BJ (cell line): Measurements from ENCODE around the gene CD109. TPM values are rescaled to one million over a fixed set of nuclear protein-coding genes. Genes with fewer than 3 reads are reported as not detected.
"Not testable (repeated sequence)": the region's sequence is repeated elsewhere in the genome, so short reads cannot be mapped to it uniquely, and the experiment has no call there.

Source experiments
- CTCF ChIA-PET: fragments of 350-600 bp; formaldehyde crosslinking; extraction: SDS; loops from one replicate; lab custom pipeline; 2021; ENCODE audit warnings: antibody characterized with exemption, inconsistent platforms; lab: Yijun Ruan, JAX
- POLR2A ChIA-PET: fragments of 300-600 bp; sonication (Branson Sonifier 250); formaldehyde crosslinking; extraction: SDS; loops from one replicate; lab custom pipeline; 2021; ENCODE audit warnings: antibody characterized with exemption; lab: Charles Lee
- DNase-seq: peaks from one replicate; pipeline ENCODE4 v3.0.0-alpha.2; 2011; ENCODE audit warnings: low read depth
- H3K27me3 ChIP-seq: 2 replicates; pipeline ENCODE4 v1.6.0; 2011; ENCODE audit warnings: low read length; ENCODE audit not compliant: control insufficient read depth, insufficient read depth
- H3K36me3 ChIP-seq: 2 replicates; pipeline ENCODE4 v1.5.1; 2011; ENCODE audit warnings: low read length; ENCODE audit not compliant: control insufficient read depth, insufficient read depth
- H3K4me3 ChIP-seq: 2 replicates; pipeline ENCODE4 v1.5.1; 2011; ENCODE audit warnings: low read depth, mild to moderate bottlenecking, control low read depth, low read length
- CTCF ChIP-seq: IDR thresholded peaks from 2 replicates; pipeline ENCODE4 v1.5.1; 2011; ENCODE audit warnings: low read depth, mild to moderate bottlenecking, control low read depth, inconsistent platforms, low read length, moderate library complexity; ENCODE audit not compliant: insufficient read depth
- polyA plus RNA-seq: library from polyadenylated mRNA; depleted of rRNA; stranded (reverse); fragments of >200 nt; gene quantifications from 2 replicates; pipeline ENCODE4 v1.2.3, GENCODE V29; 2011

Gene CD109
- polyA plus RNA-seq, 1 experiment: 14.7 TPM

- ChIA-PET CTCF (interaction anchor here (0.6 to 7.9 kb wide), 6 partner anchors 9 to 66 kb away, joined by 3 to 169 read pairs (median 5); partner anchors contain the start of gene SLC17A5), POLR2A (no interaction called here)
Observed at GRCh38 chr6:73671911-73672685, 23.9 kb upstream of the CD109 start.

GRCh38 chr6:73675466-73676098 lies 20.4 kb upstream of the CD109 start:
- CTCF ChIA-PET: interaction anchor here (0.7 to 7.9 kb wide), 22 partner anchors 8 to 1556 kb away, joined by 3 to 169 read pairs (median 6); no protein-coding TSS in a partner anchor

More at GRCh38 chr6:73671911-73672685, 23.9 kb upstream of the CD109 start:
- DNase-seq: no peak
- Histone ChIP-seq H3K4me3 (no peak overlapping the region), H3K27me3 (peaks cover 2% of the 10 kb centered on the region; the same call in 1 of the 2 replicates), H3K36me3 (no peaks in the 10 kb centered on the region)
- no peak for TF ChIP-seq CTCF

GRCh38 chr6:73679009-73679408 lies 17.0 kb upstream of the CD109 start:
- no peaks in the 10 kb centered on the region for H3K36me3 ChIP-seq
- no peak for DNase-seq
- CTCF ChIA-PET: interaction anchor here (0.8 to 7.9 kb wide), 3 partner anchors 12 to 1530 kb away, joined by 3 to 169 read pairs (median 21); no protein-coding TSS in a partner anchor
- no peak for TF ChIP-seq CTCF
- no peaks in the 10 kb centered on the region for H3K27me3 ChIP-seq
- no peak overlapping the region for H3K4me3 ChIP-seq
- POLR2A ChIA-PET: interaction anchor here (0.6 to 0.7 kb wide), 2 partner anchors 119 to 212 kb away, joined by 5 to 6 read pairs; no protein-coding TSS in a partner anchor

More at GRCh38 chr6:73675466-73676098, 20.4 kb upstream of the CD109 start:
- no peak for DNase-seq
- no peak overlapping the region for H3K4me3 ChIP-seq
- POLR2A ChIA-PET: no interaction called here
- H3K27me3 ChIP-seq: peaks cover 2% of the 10 kb centered on the region; the same call in 1 of the 2 replicates
- TF ChIP-seq CTCF: peak; percentile 87
- H3K36me3 ChIP-seq: no peaks in the 10 kb centered on the region

GRCh38 chr6:73679846-73680245 lies 16.2 kb upstream of the CD109 start:
- H3K36me3 ChIP-seq, H3K27me3 ChIP-seq, H3K4me3 ChIP-seq, POLR2A ChIA-PET, DNase-seq: not testable (repeated sequence)
- CTCF ChIA-PET: interaction anchor here (0.6 to 2.0 kb wide), 6 partner anchors 9 to 63 kb away, joined by 3 to 11 read pairs (median 4); no protein-coding TSS in a partner anchor

- Histone ChIP-seq H3K36me3 (no peaks in the 10 kb centered on the region), H3K27me3 (no peaks in the 10 kb centered on the region), H3K4me3 (no peak overlapping the region)
- ChIA-PET POLR2A (no interaction called here), CTCF (interaction anchor here (0.6 to 2.0 kb wide), 5 partner anchors 9 to 63 kb away, joined by 3 to 11 read pairs (median 4); no protein-coding TSS in a partner anchor)
- no peak for DNase-seq
- TF ChIP-seq CTCF: no peak
Observed at GRCh38 chr6:73680289-73680918, 15.6 kb upstream of the CD109 start.

GRCh38 chr6:73683574-73683973 lies 12.4 kb upstream of the CD109 start:
- POLR2A ChIA-PET: not testable (repeated sequence)

More at GRCh38 chr6:73683574-73683973, 12.4 kb upstream of the CD109 start:
- CTCF ChIA-PET: interaction anchor here (1.2 kb wide), 1 partner anchor 8 kb away, joined by 6 read pairs; no protein-coding TSS in a partner anchor
- DNase-seq, H3K27me3 ChIP-seq, H3K36me3 ChIP-seq, H3K4me3 ChIP-seq: not testable (repeated sequence)
